ENCODE data around the gene PLCH2.

The PLCH2 gene

GRCh38 chr1:2475571-2475970, 518 bp upstream of the PLCH2 start:
- no peak for DNase-seq (ENCODE audit: low read depth)
- TF ChIP-seq, protein P1, sequence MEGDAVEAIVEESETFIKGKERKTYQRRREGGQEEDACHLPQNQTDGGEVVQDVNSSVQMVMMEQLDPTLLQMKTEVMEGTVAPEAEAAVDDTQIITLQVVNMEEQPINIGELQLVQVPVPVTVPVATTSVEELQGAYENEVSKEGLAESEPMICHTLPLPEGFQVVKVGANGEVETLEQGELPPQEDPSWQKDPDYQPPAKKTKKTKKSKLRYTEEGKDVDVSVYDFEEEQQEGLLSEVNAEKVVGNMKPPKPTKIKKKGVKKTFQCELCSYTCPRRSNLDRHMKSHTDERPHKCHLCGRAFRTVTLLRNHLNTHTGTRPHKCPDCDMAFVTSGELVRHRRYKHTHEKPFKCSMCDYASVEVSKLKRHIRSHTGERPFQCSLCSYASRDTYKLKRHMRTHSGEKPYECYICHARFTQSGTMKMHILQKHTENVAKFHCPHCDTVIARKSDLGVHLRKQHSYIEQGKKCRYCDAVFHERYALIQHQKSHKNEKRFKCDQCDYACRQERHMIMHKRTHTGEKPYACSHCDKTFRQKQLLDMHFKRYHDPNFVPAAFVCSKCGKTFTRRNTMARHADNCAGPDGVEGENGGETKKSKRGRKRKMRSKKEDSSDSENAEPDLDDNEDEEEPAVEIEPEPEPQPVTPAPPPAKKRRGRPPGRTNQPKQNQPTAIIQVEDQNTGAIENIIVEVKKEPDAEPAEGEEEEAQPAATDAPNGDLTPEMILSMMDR (IDR thresholded peaks at IDR 0.05; ENCODE audit: low read depth, low read length, missing control alignments) = no peak
- no peak overlapping the region for H3K4me3 ChIP-seq (ENCODE audit: low read depth, low read length)

DNA sequence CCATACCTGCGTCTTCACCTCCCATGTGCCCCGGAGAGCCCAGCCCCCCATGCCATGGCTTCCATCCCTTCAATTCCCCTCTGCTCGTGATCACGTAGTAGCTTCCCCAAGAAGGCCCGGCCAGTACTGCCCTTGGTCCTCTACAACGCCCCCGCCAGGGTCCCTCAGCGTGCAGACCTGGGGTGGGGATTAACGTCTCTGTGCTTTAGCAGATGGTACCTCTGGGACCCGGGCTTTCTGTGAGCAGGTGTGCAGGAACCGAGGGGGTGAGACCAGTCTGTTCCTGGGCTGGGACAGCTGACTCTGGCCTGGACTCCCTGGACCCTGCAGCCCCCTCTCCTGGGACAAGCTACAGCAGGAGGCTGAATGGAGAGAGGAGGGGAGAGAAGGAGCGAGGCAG, 1.2 kb downstream of the PLCH2 start:
- H3K4me3 ChIP-seq (ENCODE audit: low read depth, low read length) = no peak overlapping the region
- TF ChIP-seq, protein P1 (IDR thresholded peaks at IDR 0.05; ENCODE audit: low read depth, low read length, missing control alignments) = no peak
- DNase-seq (ENCODE audit: low read depth) = no peak

DNA sequence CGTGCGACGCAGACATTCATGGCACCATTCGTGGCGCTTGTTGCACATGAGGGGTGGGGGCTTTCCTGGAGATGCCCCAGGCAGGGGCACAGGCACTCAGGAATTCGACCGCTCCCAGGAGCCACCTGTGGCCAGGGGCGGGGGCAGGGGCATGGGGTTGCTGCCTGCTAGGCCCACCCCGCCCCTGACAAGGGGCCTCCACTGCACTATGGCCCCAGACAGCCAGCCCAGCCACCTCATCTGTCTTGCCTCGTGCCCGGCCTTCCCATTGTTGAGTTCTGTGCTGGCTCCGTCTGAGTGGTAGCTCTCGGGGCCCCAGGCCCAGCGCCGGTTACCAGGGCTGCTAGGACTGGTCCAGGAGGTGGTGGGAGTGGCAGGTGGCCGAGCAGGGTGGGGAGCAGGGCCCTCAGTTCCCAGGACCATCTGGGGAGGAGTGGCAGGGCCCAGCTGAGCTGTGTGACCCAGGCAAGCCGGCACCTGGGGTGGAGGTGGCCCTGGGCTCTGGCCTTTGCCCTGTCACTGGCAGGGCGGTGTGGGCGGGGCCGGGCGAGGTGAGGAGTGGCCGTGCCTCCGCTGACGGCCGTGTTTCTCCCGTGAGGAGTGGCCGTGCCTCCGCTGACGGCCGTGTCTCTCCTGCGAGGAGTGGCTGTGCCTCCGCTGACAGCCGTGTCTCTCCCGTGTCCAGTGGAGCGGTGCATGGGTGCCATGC, 1.9 kb downstream of the PLCH2 start:
- H3K4me3 ChIP-seq (ENCODE audit: low read depth, low read length) = no peak overlapping the region
- no peak for DNase-seq (ENCODE audit: low read depth)
- TF ChIP-seq, protein P1 (IDR thresholded peaks at IDR 0.05; ENCODE audit: low read depth, low read length, missing control alignments) = no peak

- no peak for DNase-seq (ENCODE audit: low read depth)
- H3K4me3 ChIP-seq (ENCODE audit: low read depth, low read length) = no peak overlapping the region
- TF ChIP-seq, protein P1 (IDR thresholded peaks at IDR 0.05; ENCODE audit: low read depth, low read length, missing control alignments) = no peak
Observed at GRCh38 chr1:2479186-2479585, 3.1 kb downstream of the PLCH2 start.

- no peak overlapping the region for H3K4me3 ChIP-seq (ENCODE audit: low read depth, low read length)
- DNase-seq (ENCODE audit: low read depth) = no peak
- TF ChIP-seq, protein P1 (IDR thresholded peaks at IDR 0.05; ENCODE audit: low read depth, low read length, missing control alignments) = no peak
Observed at GRCh38 chr1:2479618-2480017, 3.5 kb downstream of the PLCH2 start.

DNA sequence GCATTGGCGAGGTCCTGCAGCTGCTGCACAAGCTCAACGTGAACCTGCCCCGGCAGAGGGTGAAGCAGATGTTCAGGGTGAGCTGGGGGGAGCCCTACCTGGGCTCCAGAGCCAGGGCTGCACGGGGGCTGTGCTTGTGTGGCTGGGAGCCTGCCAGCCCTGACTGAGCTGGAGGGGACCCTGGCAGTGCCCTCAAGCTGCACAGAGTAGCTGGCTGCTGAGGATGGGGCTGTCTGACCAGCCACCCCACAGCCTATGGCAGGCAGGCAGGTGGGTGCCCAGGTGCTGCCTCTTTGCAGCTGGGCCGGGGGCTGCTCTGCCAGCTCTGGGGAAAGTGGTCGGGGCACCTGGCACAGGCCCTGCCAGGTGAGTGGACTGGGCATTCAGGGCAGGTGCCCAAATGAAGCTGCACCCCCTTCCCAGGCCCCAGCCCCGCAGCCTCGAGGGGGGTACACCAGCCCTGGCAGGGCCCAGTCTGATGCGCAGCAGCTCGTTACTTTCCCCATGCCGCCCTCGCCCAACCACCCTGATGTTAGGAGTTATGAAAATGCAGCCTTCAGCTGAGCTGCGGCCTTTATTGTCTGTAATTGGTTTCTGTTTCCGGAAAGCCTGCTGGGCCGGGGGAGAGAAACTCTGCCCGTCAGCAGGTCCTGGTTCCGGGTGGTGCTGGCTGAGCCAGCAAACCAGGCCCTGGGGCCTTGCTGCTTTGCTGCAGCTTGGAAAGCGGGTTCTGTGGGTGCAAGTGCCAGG, 4.3 kb downstream of the PLCH2 start:
- no peak overlapping the region for H3K4me3 ChIP-seq (ENCODE audit: low read depth, low read length)
- TF ChIP-seq, protein P1 (IDR thresholded peaks at IDR 0.05; ENCODE audit: low read depth, low read length, missing control alignments) = no peak
- DNase-seq (ENCODE audit: low read depth) = no peak
